ENCODE data around the gene GSS. TPM values are rescaled to one million over a fixed set of nuclear protein-coding genes. Genes with fewer than 3 reads are reported as not detected.

GSS gene
- polyA plus RNA-seq, 1 experiment: 71.6 TPM

DNA sequence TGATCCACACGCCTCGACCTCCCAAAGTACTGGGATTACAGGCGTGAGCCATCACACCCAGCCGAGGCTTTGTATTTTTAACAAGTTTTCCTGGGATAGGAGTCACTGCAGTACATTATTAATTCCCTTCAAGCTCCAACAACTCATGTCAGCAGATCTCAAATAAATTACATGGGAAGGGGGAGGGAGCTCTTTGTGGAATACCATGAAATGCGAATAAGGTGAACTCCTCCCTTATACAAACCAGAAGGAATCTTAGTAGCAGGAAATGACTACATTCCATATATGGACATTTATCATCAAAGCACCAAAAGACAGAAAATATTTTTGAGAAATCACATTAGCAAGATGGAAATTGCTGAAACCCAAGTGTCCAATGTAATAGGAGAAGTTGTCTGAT, 2.9 kb downstream of the GSS start:
- Histone ChIP-seq H3K4me3 (ENCODE audit: low read depth, low read length) (no peak overlapping the region), H3K27me3 (ENCODE audit: control insufficient read depth, insufficient read depth, low read length) (no peaks in the 10 kb centered on the region), H3K9me3 (ENCODE audit: control insufficient read depth, insufficient read depth, low read length) (0 out of 2 replicates have a peak, but pooled peaks cover 4% of the 10 kb centered on the region), H3K27ac (ENCODE audit: low read depth, low read length) (no peak overlapping the region)
- DNase-seq (ENCODE audit: low read depth, low spot score): no peak
- POLR2A ChIA-PET: no interaction called here
- TF ChIP-seq, protein P1, sequence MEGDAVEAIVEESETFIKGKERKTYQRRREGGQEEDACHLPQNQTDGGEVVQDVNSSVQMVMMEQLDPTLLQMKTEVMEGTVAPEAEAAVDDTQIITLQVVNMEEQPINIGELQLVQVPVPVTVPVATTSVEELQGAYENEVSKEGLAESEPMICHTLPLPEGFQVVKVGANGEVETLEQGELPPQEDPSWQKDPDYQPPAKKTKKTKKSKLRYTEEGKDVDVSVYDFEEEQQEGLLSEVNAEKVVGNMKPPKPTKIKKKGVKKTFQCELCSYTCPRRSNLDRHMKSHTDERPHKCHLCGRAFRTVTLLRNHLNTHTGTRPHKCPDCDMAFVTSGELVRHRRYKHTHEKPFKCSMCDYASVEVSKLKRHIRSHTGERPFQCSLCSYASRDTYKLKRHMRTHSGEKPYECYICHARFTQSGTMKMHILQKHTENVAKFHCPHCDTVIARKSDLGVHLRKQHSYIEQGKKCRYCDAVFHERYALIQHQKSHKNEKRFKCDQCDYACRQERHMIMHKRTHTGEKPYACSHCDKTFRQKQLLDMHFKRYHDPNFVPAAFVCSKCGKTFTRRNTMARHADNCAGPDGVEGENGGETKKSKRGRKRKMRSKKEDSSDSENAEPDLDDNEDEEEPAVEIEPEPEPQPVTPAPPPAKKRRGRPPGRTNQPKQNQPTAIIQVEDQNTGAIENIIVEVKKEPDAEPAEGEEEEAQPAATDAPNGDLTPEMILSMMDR (IDR thresholded peaks at IDR 0.05; ENCODE audit: low read depth, low read length): no peak
- CTCF ChIA-PET: interaction anchor here (0.6 to 1.0 kb wide), 2 partner anchors 80 to 585 kb away, joined by 3 to 4 read pairs; no protein-coding TSS in a partner anchor

DNA sequence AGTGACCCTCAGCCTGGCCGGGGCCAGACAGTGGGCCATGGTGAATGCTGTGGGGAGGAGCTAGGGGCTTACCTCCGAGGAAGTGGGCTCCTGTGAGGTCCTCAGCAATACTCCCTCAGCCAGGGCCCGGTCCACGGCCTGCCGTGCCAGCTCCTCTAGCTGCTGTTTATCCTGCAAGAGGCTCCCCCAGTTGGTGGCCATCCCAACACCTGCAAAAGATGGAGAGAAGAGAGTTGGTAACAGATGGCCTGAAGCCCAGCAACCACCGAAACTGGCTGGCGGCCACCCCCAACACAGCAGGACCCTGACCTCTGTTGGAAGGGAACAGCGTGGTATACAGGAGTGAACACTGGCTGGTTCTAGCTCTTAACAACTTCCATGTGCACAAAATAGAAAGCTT, 4.0 kb downstream of the GSS start:
- ChIA-PET CTCF (interaction anchor here (0.9 kb wide), 1 partner anchor 80 kb away, joined by 3 read pairs; no protein-coding TSS in a partner anchor), POLR2A (no interaction called here)
- no peak overlapping the region for H3K27ac ChIP-seq (ENCODE audit: low read depth, low read length)
- no peaks in the 10 kb centered on the region for H3K9me3 ChIP-seq (ENCODE audit: control insufficient read depth, insufficient read depth, low read length)
- no peaks in the 10 kb centered on the region for H3K27me3 ChIP-seq (ENCODE audit: control insufficient read depth, insufficient read depth, low read length)
- H3K4me3 ChIP-seq (ENCODE audit: low read depth, low read length): no peak overlapping the region
- no peak for DNase-seq (ENCODE audit: low read depth, low spot score)
- TF ChIP-seq, protein P1 (IDR thresholded peaks at IDR 0.05; ENCODE audit: low read depth, low read length): no peak

DNA sequence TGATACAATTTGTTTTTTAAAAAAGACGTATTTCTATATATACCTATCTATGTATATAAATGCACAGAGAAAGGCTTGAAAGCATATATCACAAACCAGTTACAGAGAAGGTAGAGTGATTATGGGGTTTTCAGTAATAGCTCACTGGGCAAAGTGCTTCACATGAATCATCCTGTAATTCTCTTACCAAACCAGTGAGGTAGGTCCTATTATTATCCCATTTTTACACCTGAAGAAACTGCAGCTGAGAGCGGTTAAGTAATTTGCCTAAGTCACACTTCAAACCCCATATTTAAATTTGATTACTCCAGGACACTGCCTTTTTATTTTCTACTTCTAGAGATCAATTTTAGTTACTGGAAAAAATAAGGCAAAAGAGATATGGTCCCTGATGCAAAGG, 4.4 kb downstream of the GSS start:
- CTCF ChIA-PET: interaction anchor here (0.9 kb wide), 1 partner anchor 80 kb away, joined by 3 read pairs; no protein-coding TSS in a partner anchor
- Histone ChIP-seq H3K27me3 (ENCODE audit: control insufficient read depth, insufficient read depth, low read length) (no peaks in the 10 kb centered on the region), H3K4me3 (ENCODE audit: low read depth, low read length) (no peak overlapping the region), H3K9me3 (ENCODE audit: control insufficient read depth, insufficient read depth, low read length) (no peaks in the 10 kb centered on the region), H3K27ac (ENCODE audit: low read depth, low read length) (no peak overlapping the region)
- POLR2A ChIA-PET: no interaction called here
- DNase-seq (ENCODE audit: low read depth, low spot score): no peak
- TF ChIP-seq, protein P1 (IDR thresholded peaks at IDR 0.05; ENCODE audit: low read depth, low read length): no peak

DNA sequence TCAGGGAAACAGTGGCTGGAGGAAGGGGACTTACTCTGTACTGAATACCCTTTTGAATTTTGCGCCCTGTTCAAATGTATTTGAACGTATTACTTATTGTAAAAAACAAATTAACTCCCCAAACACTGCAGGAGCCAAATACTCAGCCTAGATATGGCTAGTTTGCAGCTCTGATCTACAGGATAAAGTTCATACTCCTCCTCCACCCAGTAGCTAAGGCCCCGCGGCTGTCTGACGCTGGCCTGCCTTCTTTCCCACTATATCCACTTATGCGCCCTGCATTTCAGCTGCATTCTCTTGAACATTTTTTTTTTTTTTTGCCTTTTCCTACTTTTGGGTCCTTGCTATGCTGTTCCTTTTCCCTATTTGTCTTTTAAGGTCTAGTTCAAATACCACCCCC, 6.5 kb downstream of the GSS start:
- Histone ChIP-seq H3K4me3 (ENCODE audit: low read depth, low read length) (no peak overlapping the region), H3K9me3 (ENCODE audit: control insufficient read depth, insufficient read depth, low read length) (no peaks in the 10 kb centered on the region), H3K27me3 (ENCODE audit: control insufficient read depth, insufficient read depth, low read length) (no peaks in the 10 kb centered on the region), H3K27ac (ENCODE audit: low read depth, low read length) (no peak overlapping the region)
- ChIA-PET CTCF (interaction anchor here (0.5 to 2.6 kb wide), 2 partner anchors 75 to 147 kb away, joined by 3 to 15 read pairs; no protein-coding TSS in a partner anchor), POLR2A (interaction anchor here (0.7 kb wide), 1 partner anchor 15 kb away, joined by 3 read pairs; no protein-coding TSS in a partner anchor)
- no peak for DNase-seq (ENCODE audit: low read depth, low spot score)
- TF ChIP-seq, protein P1 (IDR thresholded peaks at IDR 0.05; ENCODE audit: low read depth, low read length): no peak

DNA sequence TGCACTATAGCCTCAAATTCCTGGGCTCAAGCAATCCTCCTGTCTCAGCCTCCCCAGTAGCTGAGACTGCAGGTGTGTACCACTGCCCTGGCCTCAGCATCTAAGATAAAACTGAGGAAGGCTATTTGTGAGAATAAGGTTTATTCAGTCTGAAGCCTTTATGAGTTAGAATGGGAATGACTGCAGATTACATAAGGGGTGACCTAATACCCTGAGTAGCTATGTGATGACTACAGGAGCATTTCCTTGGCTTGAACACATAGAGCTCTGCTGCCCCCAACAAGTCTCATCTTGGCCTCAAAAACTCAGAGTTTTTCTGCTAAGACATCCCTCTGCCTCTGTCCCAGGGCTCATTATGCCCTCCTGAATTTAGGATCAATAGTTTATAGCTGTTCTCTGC, 7.6 kb downstream of the GSS start:
- H3K4me3 ChIP-seq (ENCODE audit: low read depth, low read length): no peak overlapping the region
- peak; percentile 57 for DNase-seq (ENCODE audit: low read depth, low spot score)
- H3K27ac ChIP-seq (ENCODE audit: low read depth, low read length): no peak overlapping the region
- POLR2A ChIA-PET: interaction anchor here (1.0 kb wide), 1 partner anchor 71 kb away, joined by 5 read pairs; the partner anchor contains the start of gene ACSS2
- CTCF ChIA-PET: interaction anchor here (0.6 to 2.6 kb wide), 4 partner anchors 72 to 155 kb away, joined by 3 to 15 read pairs (median 3); partner anchors contain the start of genes ACSS2 and GGT7
- no peaks in the 10 kb centered on the region for H3K27me3 ChIP-seq (ENCODE audit: control insufficient read depth, insufficient read depth, low read length)
- TF ChIP-seq, protein P1 (IDR thresholded peaks at IDR 0.05; ENCODE audit: low read depth, low read length): no peak
- no peaks in the 10 kb centered on the region for H3K9me3 ChIP-seq (ENCODE audit: control insufficient read depth, insufficient read depth, low read length)

All from AG04450 (cell line).